NCI-H2107 treated with DMSO at 0.1 percent for 48 hours (cell line): ENCODE results near the gene NRIP1.
"Not testable (repeated sequence)": the region's sequence is repeated elsewhere in the genome, so short reads cannot be mapped to it uniquely, and the experiment has no call there.

ENCODE experiments used
- DNase-seq: peaks from one replicate; lab custom pipeline; 2025; ENCODE audit not compliant: unreplicated experiment; lab: John Stamatoyannopoulos, UW

The NRIP1 gene

GRCh38 chr21:15039607-15040299 is 25.0 kb downstream of the NRIP1 start:
- no peak for DNase-seq

- no peak for DNase-seq
These were observed 26.9 kb downstream of the NRIP1 start for GRCh38 chr21:15037900-15038293.

GRCh38 chr21:15037095-15037899 is 27.5 kb downstream of the NRIP1 start:
- no peak for DNase-seq

GRCh38 chr21:15036189-15036588 is 28.6 kb downstream of the NRIP1 start:
- DNase-seq = no peak

DNA sequence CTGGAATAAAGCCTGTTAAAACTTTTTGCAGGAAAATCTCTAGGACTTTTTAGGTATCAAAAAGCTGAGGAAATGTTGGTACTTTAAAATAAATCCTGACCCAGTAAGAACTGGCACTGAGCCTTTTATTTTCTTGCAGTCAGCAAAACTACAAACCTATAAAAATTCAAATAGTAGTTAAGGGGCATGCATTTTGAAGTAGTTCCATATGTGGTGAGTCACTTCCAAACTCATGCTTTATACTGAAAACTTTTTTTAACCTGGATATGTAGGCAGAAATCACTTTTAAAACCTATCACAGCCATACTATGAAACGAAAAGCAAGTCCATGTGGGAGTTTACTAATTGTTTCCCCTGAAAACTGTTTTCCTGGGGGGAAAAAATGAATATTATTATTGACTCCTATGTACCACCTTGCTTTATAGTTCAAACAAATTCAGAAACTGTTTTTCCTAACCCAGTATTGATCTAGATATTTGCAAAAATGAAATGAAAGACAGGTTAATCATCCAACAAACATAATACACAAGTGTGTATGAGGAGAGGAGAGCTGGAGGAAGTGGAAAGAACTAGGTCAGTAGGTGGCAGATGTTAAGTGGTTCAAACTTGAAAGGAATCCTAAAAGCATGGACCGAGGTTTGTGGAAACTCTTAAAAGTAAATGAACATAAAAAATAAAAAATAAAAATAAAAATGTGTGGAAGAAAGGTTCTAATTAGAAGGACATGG is 30.5 kb downstream of the NRIP1 start:
- no peak for DNase-seq

DNA sequence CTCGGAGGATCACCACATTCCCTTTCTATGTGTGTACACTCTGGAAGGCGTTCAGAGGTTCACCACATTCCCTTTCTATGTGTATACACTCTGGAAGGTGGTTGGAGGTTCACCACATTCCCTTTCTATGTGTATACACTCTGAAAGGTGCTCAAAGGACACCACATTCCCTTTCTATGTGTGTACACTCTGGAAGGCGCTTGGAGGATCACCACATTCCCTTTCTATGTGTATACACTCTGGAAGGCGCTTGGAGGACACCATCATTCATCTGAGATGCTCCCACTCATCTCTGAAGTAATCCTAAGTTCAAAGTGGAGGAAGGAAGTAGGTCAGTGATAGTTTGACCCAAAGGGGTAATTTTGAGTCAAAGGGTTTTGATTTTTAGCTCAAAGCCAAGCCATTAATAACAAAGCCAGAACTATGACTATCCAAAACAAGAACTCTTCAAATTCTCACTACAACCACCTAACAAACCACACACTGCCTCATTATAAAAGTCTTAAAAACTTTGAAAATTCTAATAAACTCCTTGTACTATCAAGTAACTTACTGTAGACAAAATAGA is 32.9 kb downstream of the NRIP1 start:
- DNase-seq = no peak

DNA sequence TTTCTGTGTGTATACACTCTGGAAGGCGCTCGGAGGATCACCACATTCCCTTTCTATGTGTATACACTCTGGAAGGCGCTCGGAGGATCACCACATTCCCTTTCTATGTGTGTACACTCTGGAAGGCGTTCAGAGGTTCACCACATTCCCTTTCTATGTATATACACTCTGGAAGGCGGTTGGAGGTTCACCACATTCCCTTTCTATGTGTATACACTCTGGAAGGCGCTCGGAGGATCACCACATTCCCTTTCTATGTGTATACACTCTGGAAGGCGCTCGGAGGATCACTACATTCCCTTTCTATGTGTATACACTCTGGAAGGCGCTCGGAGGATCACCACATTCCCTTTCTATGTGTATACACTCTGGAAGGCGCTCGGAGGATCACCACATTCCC is 33.4 kb downstream of the NRIP1 start:
- not testable (repeated sequence) for DNase-seq

- not testable (repeated sequence) for DNase-seq
These were observed 33.9 kb downstream of the NRIP1 start for GRCh38 chr21:15030861-15031260.

DNA sequence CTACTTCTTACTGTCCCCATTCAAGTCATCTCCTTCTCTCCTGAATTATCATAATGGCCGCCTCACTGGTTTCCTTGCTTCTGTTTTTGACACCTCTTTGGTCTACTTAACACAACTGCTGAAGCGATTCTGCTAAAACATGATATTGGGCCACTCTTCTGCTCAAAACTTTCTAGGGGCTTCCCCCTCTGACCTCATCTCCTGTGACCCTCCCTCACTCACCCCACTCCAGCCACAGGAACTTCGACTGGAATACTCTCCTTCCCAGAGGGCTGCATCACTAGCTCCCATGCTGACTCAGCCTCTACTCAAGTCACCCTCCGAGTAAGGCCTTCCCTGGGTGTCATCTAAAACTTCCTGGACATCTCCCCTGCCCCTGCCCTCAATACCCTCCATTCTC is 35.7 kb downstream of the NRIP1 start:
- no peak for DNase-seq

DNA sequence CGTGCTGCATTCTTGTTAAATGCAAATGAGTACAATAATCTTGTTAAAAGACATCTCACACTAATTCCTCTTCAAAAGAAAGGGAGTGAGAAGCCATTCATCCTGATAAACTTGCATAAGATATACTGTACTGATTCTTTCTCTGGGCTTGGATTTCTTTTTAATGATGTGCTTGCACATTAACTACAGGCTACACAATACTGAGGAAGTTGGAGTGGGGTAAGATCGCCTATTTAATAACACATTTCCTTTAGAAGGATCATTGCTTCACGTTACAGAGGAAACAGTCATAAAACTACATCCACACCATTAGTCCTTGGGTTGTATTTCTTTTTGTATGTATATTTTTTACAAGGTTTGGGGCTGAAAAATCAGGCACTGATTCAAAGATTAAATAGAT is 36.6 kb downstream of the NRIP1 start:
- no peak for DNase-seq

- DNase-seq = no peak
These were observed 37.7 kb downstream of the NRIP1 start for GRCh38 chr21:15027056-15027455.

GRCh38 chr21:15026370-15026769 is 38.4 kb downstream of the NRIP1 start:
- no peak for DNase-seq

- DNase-seq = no peak
These were observed 41.0 kb downstream of the NRIP1 start for GRCh38 chr21:15023776-15024175.

DNA sequence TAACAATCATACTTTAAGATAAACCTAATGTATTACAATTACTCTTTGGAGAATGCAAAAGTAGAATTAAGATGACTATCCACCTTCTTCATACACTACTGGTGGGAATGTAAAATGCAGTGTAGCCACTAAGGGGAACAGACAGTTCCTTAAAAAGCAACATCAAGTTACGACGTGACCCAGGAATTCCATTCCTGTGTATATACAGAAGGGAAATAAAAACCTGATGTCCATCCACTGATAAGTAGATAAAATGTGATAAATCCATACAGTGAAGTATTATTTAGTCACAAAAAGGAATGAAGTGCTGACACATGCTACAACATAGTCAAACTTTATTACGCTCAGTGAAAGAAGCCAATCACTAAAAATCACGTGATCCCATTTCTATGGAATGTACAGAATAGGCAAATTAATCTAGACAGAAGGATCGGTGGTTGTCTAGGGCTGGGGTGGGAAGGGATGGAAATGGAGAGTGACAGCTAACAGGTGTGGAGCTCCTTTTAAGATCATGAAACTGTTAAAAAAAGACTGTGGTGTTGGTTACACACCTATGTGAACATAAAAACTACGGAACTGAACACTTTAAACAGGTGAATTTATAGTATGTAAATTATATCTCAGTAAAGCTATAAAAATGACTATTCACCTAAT is 42.1 kb downstream of the NRIP1 start:
- DNase-seq = no peak

DNA sequence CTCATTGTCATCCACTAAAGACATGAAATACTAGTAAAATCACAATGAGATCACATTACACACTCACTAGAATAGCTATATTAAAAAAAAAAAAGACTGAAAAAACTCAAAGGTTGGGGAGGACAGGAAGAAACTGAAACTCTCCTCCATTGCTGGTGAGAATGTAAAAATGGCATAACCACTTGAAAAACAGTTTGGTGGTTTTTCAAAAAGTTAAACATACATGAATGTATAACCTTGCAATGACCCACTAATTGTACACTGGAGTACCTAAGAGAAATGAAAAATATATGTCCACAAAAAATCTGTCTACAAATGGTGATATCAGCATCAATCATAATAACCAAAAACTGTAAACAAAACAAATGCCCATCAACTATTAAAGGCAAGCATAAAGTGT is 44.0 kb downstream of the NRIP1 start:
- DNase-seq = no peak

DNA sequence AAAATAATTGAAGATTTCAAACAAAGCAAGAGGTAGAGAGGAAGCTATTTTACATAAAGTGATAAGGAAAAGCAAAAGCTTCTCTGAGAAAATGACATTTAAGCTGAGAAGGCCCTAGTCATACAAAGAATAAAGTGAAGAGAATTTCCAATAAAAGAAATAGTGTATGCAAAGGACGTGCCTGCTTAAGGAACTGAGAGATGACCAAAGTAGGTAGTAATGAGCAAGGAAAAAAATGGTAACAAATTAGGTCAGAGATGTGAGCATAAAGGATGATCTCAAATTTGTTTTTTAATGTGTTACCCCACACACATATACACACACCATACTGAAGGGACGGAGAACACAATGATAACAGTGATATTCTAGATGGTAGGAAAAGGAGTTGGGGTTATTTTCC is 46.4 kb downstream of the NRIP1 start:
- no peak for DNase-seq

GRCh38 chr21:15015622-15016471 is 49.0 kb downstream of the NRIP1 start:
- no peak for DNase-seq

GRCh38 chr21:15014221-15014620 is 50.6 kb downstream of the NRIP1 start:
- no peak for DNase-seq

DNA sequence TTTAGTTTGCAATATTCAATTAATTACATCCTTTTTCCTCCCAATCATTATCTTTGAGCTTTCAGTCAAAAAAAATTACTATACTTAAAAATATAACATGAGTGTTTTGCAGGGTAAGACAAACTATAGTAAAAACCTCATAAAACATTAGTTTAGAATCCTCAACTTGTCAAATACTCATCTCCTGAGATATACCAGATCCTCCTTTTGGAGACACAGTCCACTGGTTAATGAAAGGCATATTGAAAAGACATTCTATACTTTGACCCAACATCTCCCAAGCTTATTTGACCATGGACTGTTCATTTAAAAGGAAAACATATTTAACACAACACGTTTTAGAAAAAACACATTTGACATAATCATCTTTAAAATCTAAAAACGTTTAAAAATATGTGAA is 52.8 kb downstream of the NRIP1 start:
- no peak for DNase-seq

DNA sequence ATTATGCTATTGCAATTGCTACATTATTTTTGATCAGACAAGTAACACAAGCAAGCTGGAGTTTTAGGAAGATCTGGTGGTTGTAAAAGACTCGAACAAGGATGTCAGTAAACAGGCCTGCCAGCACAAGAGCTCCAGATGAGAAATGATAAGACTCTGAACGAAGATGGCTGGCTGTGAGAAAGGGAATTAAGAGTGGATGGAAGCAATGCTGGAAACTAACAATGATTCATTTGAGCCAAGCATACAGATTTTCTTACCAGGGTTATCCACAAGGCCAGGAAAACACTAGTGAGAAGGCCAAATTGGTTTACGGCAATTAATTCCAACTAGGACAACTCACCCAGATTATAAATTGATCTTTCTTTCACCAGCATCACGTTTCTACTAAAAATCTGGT is 54.2 kb downstream of the NRIP1 start:
- no peak for DNase-seq
